ENCODE measurements around the gene CFAP298. TPM values are rescaled to one million over a fixed set of nuclear protein-coding genes. Genes with fewer than 3 reads are reported as not detected.

CFAP298 gene
- polyA plus RNA-seq, 3 donors, result 60.1 to 75.3 (median 60.9) TPM

DNA sequence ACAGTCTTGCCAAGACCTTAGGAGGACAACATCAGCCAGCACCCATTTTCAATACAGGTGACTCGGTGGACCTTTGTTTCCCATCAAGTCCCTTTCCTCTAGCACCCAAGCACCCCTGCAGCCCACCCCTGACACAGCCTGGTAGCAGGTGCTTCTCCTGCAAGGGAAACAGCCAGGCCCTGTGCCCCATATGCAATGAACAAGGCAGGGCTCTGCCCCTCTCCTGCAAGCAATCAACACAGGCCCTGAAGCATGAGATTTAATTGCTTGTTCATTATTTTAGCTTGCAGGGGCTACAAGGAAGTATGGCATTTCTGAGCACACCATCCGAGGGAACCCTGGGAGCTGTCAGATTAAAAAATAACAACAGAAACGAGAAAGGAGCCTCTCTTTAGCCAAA lies 62.3 kb downstream of the CFAP298 start:
- DNase-seq (ENCODE audit: extremely low read depth in 1 of 11, low read depth in 9 of 11, low spot score in 4 of 11), result no peak

DNA sequence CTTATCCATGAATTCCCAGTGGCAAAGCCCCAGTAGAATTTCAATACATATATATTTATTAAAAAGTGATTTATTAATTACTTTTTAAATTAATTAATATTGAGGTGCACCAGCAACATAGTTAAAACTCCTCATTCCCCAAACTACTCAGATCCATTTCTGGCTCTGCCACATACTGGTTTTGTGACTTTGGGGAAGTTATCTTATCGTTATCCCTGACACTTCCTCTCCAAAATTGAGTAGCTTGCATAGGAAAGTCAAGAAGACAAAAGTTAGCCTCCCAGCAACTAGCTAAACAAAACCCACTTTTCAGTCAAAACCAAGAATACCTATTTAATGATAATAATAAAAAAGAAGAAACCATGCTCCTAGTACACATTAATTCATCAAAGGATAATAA lies 62.7 kb downstream of the CFAP298 start:
- no peak for DNase-seq (ENCODE audit: extremely low read depth in 1 of 11, low read depth in 9 of 11, low spot score in 4 of 11)

Other genes starting within 250 kb of the CFAP298 start
- gene URB1, start 219.4 kb downstream of the CFAP298 start, polyA plus RNA-seq (ENCODE audit: insufficient read length in 3 of 3), result 10 to 100 TPM; 12.4 to 13.2 (median 12.8) TPM
- 1 to 10 TPM; 2.2 to 5.0 (median 3.6) TPM for gene EVA1C, start 199.7 kb downstream of the CFAP298 start, polyA plus RNA-seq (ENCODE audit: insufficient read length in 3 of 3)
- gene TCP10L, start 26.9 kb downstream of the CFAP298 start, polyA plus RNA-seq (ENCODE audit: insufficient read length in 3 of 3), result 1 to 10 TPM; 1.6 to 3.1 (median 2.2) TPM
- 10 to 100 TPM; 13.3 to 15.0 (median 14.3) TPM for gene SYNJ1, start 115.6 kb upstream of the CFAP298 start, polyA plus RNA-seq (ENCODE audit: insufficient read length in 3 of 3)
- 10 to 100 TPM; 69.8 to 98.0 (median 86.2) TPM for gene PAXBP1, start 159.4 kb upstream of the CFAP298 start, polyA plus RNA-seq (ENCODE audit: insufficient read length in 3 of 3)